ENCODE measurements around the gene MATN1.

Gene MATN1

GRCh38 chr1:30765556-30766434 is 42.4 kb upstream of the MATN1 start:
- no peaks in the 10 kb centered on the region for H3K9me3 ChIP-seq (ENCODE audit: control insufficient read depth, insufficient read depth, low read length)
- peaks cover 12% of the 10 kb centered on the region for H3F3A ChIP-seq (ENCODE audit: control insufficient read depth, insufficient read depth)
- no peak overlapping the region for H3K4me3 ChIP-seq (ENCODE audit: low read length)
- H3K4me1 ChIP-seq (ENCODE audit: control insufficient read depth, low read length): peaks cover 36% of the 10 kb centered on the region
- H3K4me2 ChIP-seq (ENCODE audit: low read length): no peak overlapping the region
- H3K36me3 ChIP-seq (ENCODE audit: control insufficient read depth, low read length): no peaks in the 10 kb centered on the region
- H3K27ac ChIP-seq (ENCODE audit: low read depth, low read length): no peak overlapping the region
- H3K9me2 ChIP-seq (replicated peaks; ENCODE audit: control insufficient read depth, low read length): no peaks in the 10 kb centered on the region
- no peaks in the 10 kb centered on the region for H4K20me1 ChIP-seq (ENCODE audit: control insufficient read depth, insufficient read depth, low read depth, low read length)
- H3K27me3 ChIP-seq (ENCODE audit: control insufficient read depth, low read length): no peaks in the 10 kb centered on the region
- no peak for TF ChIP-seq EZH2phosphoT487 (IDR thresholded peaks at IDR 0.05; ENCODE audit: borderline replicate concordance, low read length)
- TF ChIP-seq CTCF (IDR thresholded peaks at IDR 0.05; ENCODE audit: low read depth, low read length, poor library complexity, severe bottlenecking): no peak
- no peaks in the 10 kb centered on the region for H3K79me2 ChIP-seq (ENCODE audit: control insufficient read depth, low read length)

- H3K4me3 ChIP-seq (ENCODE audit: low read length): no peak overlapping the region
- H3K9me2 ChIP-seq (replicated peaks; ENCODE audit: control insufficient read depth, low read length): no peaks in the 10 kb centered on the region
- H3K4me1 ChIP-seq (ENCODE audit: control insufficient read depth, low read length): peaks cover 43% of the 10 kb centered on the region
- H3K79me2 ChIP-seq (ENCODE audit: control insufficient read depth, low read length): no peaks in the 10 kb centered on the region
- no peaks in the 10 kb centered on the region for H4K20me1 ChIP-seq (ENCODE audit: control insufficient read depth, insufficient read depth, low read depth, low read length)
- H3K4me2 ChIP-seq (ENCODE audit: low read length): no peak overlapping the region
- no peak for TF ChIP-seq CTCF (IDR thresholded peaks at IDR 0.05; ENCODE audit: low read depth, low read length, poor library complexity, severe bottlenecking)
- no peak for TF ChIP-seq EZH2phosphoT487 (IDR thresholded peaks at IDR 0.05; ENCODE audit: borderline replicate concordance, low read length)
- peaks cover 19% of the 10 kb centered on the region for H3F3A ChIP-seq (ENCODE audit: control insufficient read depth, insufficient read depth)
- no peaks in the 10 kb centered on the region for H3K9me3 ChIP-seq (ENCODE audit: control insufficient read depth, insufficient read depth, low read length)
- H3K36me3 ChIP-seq (ENCODE audit: control insufficient read depth, low read length): no peaks in the 10 kb centered on the region
- no peaks in the 10 kb centered on the region for H3K27me3 ChIP-seq (ENCODE audit: control insufficient read depth, low read length)
- H3K27ac ChIP-seq (ENCODE audit: low read depth, low read length): no peak overlapping the region
These were observed 41.7 kb upstream of the MATN1 start for GRCh38 chr1:30764939-30765555.

GRCh38 chr1:30764396-30764795 is 41.0 kb upstream of the MATN1 start:
- Histone ChIP-seq H3F3A (ENCODE audit: control insufficient read depth, insufficient read depth) (peaks cover 22% of the 10 kb centered on the region), H3K79me2 (ENCODE audit: control insufficient read depth, low read length) (no peaks in the 10 kb centered on the region), H3K9me3 (ENCODE audit: control insufficient read depth, insufficient read depth, low read length) (no peaks in the 10 kb centered on the region), H3K36me3 (ENCODE audit: control insufficient read depth, low read length) (no peaks in the 10 kb centered on the region), H4K20me1 (ENCODE audit: control insufficient read depth, insufficient read depth, low read depth, low read length) (no peaks in the 10 kb centered on the region), H3K4me2 (ENCODE audit: low read length) (no peak overlapping the region), H3K27ac (ENCODE audit: low read depth, low read length) (no peak overlapping the region), H3K27me3 (ENCODE audit: control insufficient read depth, low read length) (no peaks in the 10 kb centered on the region), H3K4me3 (ENCODE audit: low read length) (no peak overlapping the region), H3K4me1 (ENCODE audit: control insufficient read depth, low read length) (peaks cover 50% of the 10 kb centered on the region), H3K9me2 (replicated peaks; ENCODE audit: control insufficient read depth, low read length) (no peaks in the 10 kb centered on the region)
- TF ChIP-seq EZH2phosphoT487 (IDR thresholded peaks at IDR 0.05; ENCODE audit: borderline replicate concordance, low read length) (no peak), CTCF (IDR thresholded peaks at IDR 0.05; ENCODE audit: low read depth, low read length, poor library complexity, severe bottlenecking) (no peak)
